Fibroblast of skin of abdomen (primary cell): ENCODE measurements around the gene ARHGAP44.
"Not testable (repeated sequence)": the region's sequence is repeated elsewhere in the genome, so short reads cannot be mapped to it uniquely, and the experiment has no call there.

ENCODE experiments used
- DNase-seq: peaks from one replicate; pipeline ENCODE4 v3.0.0-alpha.2; 2013

ARHGAP44 gene

DNA sequence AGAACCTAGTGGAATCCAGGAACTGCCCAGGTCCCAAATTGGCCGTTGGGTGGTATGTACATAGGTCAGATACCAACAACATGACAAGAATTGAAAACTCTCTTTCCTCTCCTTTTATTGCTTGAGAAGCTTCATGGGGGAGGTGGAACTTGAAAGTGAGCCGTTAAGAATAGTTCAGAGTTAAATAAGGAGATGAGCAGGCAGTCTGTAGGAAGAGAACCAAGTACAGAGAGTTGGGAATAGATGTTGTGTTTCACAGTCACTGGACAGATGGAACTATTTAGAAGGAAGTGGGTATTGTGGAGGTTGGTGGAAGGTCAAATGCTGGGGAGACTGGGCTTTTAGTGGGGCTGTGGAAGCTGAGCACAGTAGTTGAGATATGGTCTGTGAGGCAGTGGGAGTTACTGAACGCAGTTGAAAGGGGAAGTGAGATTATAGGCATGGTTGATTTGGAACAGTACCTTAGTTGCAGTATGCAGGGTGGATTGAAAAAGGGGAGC, 26.4 kb downstream of the ARHGAP44 start:
- no peak for DNase-seq

DNA sequence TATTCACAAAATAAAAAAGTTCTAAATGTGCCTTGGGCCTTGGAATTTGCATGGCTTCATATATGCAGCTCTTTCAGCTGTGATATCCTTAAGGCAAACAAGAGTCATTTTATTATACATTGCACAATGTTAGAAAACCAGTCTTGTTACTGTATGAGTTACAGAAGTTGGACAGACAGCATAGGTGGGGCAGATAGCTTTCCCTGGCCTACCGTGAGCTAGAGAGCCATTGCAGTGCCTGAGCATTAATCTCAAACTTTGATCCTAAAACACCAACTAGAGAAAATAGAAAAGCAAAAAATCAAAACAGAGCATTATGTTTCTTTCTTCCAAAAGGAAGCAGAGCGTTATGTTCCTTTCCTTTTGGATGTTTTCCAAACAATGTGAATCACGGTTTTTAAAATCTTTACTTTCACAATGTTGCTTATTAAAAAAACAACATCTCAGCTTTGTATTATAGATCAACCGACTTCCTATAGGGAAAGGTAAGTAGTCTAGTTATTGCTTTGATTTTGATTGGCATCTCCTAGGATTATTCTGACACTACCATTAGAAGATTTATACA, 32.2 kb downstream of the ARHGAP44 start:
- no peak for DNase-seq

GRCh38 chr17:12826431-12826830, 37.1 kb downstream of the ARHGAP44 start:
- DNase-seq = no peak

DNA sequence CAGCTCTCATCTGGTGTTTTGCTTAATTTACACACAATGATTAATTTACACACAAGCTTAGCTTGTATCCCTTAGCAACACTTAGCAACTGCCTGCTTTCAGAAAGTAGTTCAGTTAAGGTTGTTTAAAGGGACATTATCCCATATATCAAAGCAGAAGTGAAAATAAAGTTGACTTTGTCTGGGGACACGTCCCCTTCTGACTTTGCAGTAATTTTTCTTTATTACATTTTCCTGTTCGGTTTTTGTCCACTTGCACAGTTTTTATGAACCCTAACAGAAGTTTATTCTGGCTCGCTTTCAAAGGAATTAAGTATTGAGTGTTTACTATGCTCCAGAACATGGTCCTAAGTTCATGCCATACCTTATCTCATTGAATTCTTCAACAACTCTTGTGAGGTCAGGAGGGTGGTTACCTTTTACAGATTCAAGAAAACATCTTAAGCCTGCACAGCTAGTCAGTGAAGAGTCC, 41.5 kb downstream of the ARHGAP44 start:
- DNase-seq = no peak

GRCh38 chr17:12831839-12832238, 42.5 kb downstream of the ARHGAP44 start:
- DNase-seq = no peak

- DNase-seq = no peak
Observed at GRCh38 chr17:12839042-12839441, 49.7 kb downstream of the ARHGAP44 start.

DNA sequence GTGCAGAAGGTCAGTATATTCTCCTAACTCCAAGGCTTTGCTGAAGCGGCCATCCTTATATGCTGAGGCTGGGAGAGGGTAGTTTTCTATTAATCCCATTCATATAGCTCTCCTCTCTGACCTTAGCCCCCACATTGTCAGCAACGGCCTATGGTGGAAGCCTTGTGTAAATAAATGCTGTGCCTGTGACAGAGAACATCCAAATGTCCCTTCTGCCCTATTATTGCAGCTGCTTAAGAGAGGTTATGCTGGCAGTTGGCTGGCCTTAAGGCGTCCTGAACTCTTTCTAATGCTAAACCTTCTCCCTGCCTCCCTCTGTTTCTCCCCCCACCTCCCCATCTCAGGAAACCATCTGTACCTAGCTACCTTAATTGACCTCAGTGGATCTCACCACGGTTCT, 53.6 kb downstream of the ARHGAP44 start:
- DNase-seq = no peak

GRCh38 chr17:12850996-12851395, 61.7 kb downstream of the ARHGAP44 start:
- DNase-seq = no peak

- no peak for DNase-seq
Observed at GRCh38 chr17:12851901-12852435, 62.7 kb downstream of the ARHGAP44 start.

DNA sequence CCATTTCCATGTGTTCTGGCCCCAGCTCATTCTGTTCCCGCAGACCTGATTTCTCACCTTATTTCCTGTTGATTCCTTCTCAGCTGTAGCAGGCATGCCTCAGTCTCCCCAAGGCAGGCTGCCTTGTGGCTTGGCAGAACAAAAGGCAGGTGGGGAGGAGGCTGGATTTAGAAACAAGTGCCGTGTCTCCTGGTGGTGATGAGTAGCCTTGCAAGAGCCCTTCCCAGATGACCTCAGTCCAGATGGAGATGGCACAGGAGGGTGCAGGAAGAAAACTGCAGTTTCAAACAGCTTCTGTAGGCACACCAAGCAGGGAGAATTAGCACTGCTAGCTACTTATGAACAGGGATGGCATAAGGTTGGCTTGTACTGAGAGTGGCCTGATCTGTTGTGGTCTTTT, 64.6 kb downstream of the ARHGAP44 start:
- DNase-seq = no peak

GRCh38 chr17:12856416-12856815, 67.1 kb downstream of the ARHGAP44 start:
- no peak for DNase-seq

- DNase-seq = no peak
Observed at GRCh38 chr17:12857592-12857991, 68.3 kb downstream of the ARHGAP44 start.

DNA sequence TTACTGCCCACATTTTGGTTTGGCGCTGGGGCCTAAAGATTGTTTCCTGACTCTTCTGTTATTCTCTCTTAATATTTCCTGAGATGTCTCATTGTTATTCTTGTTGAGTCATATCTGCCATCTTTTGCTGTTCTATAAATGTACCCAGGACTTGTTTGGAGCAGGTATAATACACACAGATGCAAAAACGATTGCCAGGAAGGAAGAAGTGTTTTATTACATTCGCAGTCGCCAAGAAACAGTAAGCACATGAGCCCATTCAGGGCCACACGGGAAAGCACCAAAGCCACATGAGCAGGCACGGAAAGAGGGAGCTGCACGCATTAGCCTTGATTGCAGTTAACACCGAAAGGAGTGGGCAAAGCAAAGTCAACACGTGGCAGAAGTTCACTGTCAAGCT, 70.2 kb downstream of the ARHGAP44 start:
- no peak for DNase-seq

- DNase-seq = no peak
Observed at GRCh38 chr17:12865769-12866168, 76.5 kb downstream of the ARHGAP44 start.

- DNase-seq = no peak
Observed at GRCh38 chr17:12866244-12866643, 76.9 kb downstream of the ARHGAP44 start.

DNA sequence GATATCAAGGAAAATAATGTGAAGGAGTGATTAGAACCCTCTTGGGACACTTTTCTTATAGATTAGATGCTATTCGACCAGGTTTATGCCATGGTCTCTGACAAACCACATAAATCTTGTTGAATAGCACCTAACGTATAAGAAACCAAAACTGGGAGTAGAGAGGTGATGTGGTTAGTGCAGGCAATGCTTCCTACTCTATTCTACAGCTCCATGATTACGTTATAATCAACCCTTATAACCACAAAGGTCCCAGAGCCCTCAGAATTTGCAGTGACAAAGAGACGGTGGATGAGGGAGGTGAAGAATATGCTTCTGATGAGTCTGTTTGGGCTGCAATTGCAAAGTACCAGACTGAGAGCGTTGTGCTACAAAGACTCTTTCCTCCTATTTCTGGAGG, 78.4 kb downstream of the ARHGAP44 start:
- no peak for DNase-seq

DNA sequence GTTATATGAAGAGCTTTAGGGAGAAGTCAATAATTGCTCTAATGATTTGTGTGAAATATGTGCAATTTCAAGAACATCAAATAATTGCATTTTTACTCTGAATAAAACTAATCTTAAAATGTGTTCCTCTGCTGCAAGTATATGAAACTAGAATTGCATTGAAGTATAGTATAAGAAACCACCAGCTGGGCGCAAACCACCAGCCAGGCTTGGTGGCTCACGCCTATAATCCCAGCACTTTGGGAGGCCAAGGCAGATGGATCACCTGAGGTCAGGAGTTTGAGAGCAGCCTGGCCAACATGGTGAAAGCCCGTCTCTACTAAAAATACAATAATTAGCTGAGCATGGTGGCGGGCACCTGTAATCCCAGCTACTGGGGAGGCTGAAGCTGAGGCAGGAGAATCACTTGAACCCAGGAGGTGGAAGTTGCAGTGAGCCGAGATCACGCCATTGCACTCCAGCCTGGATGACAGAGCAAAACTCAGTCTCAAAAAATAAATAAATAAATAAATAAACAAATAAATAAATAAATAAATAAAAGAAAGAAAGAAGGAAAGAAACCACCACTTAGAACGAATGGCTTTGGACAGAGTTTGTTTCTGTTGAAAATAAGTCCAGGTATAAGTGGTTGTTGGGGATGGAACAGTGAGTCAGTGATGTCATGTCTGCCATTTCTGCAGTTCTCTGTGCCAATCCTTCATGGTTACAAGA, 84.3 kb downstream of the ARHGAP44 start:
- not testable (repeated sequence) for DNase-seq

- no peak for DNase-seq
Observed at GRCh38 chr17:12877953-12878669, 88.8 kb downstream of the ARHGAP44 start.

- DNase-seq = not testable (repeated sequence)
Observed at GRCh38 chr17:12879096-12879495, 89.8 kb downstream of the ARHGAP44 start.

DNA sequence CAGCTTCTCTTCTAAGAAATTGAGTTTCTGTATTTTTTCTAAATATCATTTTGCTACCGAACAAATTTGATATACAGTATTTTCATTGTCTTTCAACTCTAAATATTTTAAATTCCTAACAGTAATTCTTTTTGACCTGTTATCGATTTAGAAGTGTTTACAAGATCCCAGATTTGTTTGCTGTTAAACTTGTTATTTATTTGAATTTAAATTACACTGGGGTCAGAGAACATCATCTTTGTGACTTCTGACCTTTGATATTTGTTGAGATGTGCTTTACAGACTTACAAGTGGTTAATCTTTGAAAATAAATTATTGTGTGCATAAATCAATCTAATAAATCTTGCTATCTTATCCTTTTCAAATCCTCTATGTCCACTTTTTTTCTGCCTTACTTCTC, 94.2 kb downstream of the ARHGAP44 start:
- DNase-seq = no peak

GRCh38 chr17:12887088-12887487, 97.8 kb downstream of the ARHGAP44 start:
- DNase-seq = no peak

- DNase-seq = no peak
Observed at GRCh38 chr17:12896180-12896785, 107.0 kb downstream of the ARHGAP44 start.

- no peak for DNase-seq
Observed at GRCh38 chr17:12898110-12898509, 108.8 kb downstream of the ARHGAP44 start.
